GM12878 (cell line): ENCODE results near the gene SP6. TPM values are rescaled to one million over a fixed set of nuclear protein-coding genes. Genes with fewer than 3 reads are reported as not detected.

Experiments
- ATAC-seq: fragments of 200-7000 bp; cut with Tn5 transposase; 3 replicates; pipeline ENCODE4 v1.9.1; 2020; ENCODE audit warnings: mild to moderate bottlenecking, moderate library complexity
- BruUV-seq: library from RNA; stranded (reverse); fragments of 400-500 nt; replicated peaks from 2 replicates; lab custom pipeline; 2021; lab: Mats Ljungman, UMichigan
- CTCF ChIA-PET: fragments of 300-600 bp; sonication (Branson Sonifier 250); formaldehyde crosslinking; extraction: SDS; loops from one replicate; lab custom pipeline; 2021; ENCODE audit warnings: inconsistent platforms; lab: Yijun Ruan, JAX
- POLR2A ChIA-PET: fragments of 350-600 bp; formaldehyde crosslinking; extraction: SDS; loops from one replicate; lab custom pipeline; 2021; ENCODE audit warnings: inconsistent platforms; lab: Charles Lee
- RAD21 ChIA-PET: fragments of 300-600 bp; sonication (Branson Sonifier 250); formaldehyde crosslinking; loops from one replicate; lab custom pipeline; 2023; ENCODE audit warnings: antibody characterized with exemption; ENCODE audit not compliant: unreplicated experiment; lab: Charles Lee
- SMC1A ChIA-PET: fragments of 300-600 bp; sonication (Branson Sonifier 250); formaldehyde crosslinking; loops from one replicate; lab custom pipeline; 2023; ENCODE audit not compliant: unreplicated experiment, uncharacterized antibody; lab: Charles Lee
- DNase-seq: peaks from one replicate; pipeline ENCODE4 v3.0.0-alpha.2; 2011; ENCODE audit warnings: low read depth, low spot score
- FAIRE-seq: peaks from 3 replicates; lab custom pipeline; 2011; peaks lifted over from hg19 to GRCh38; lab: Jason Lieb, UNC
- H2AFZ ChIP-seq: 2 replicates; pipeline ENCODE4 v1.6.0; 2011; ENCODE audit warnings: low read depth, low read length, control low read depth; ENCODE audit not compliant: control insufficient read depth
- H3K27ac ChIP-seq: 2 replicates; pipeline ENCODE4 v1.5.1; 2011; ENCODE audit warnings: control low read depth; ENCODE audit not compliant: control insufficient read depth, insufficient read depth
- H3K27me3 ChIP-seq, 2 experiments: replicated peaks in 1 of 2; 2 replicates each; pipeline versions ENCODE4 v1.6.0 to v1.6.1; 2011; ENCODE audit warnings: low read length in 1 of 2; ENCODE audit not compliant: control insufficient read depth in 2 of 2, insufficient read depth in 2 of 2
- H3K36me3 ChIP-seq, 2 experiments: 2 replicates each; pipeline ENCODE4 v1.5.1; 2011; ENCODE audit warnings: low read length in 1 of 2; ENCODE audit not compliant: control insufficient read depth in 2 of 2, insufficient read depth in 2 of 2
- H3K4me1 ChIP-seq: 2 replicates; pipeline ENCODE4 v1.6.1; 2011; ENCODE audit warnings: mild to moderate bottlenecking, low read length, moderate library complexity, mixed read lengths; ENCODE audit not compliant: control insufficient read depth, insufficient read depth
- H3K4me2 ChIP-seq: 2 replicates; pipeline ENCODE4 v1.6.0; 2011; ENCODE audit warnings: control low read depth; ENCODE audit not compliant: control insufficient read depth, insufficient read depth
- H3K4me3 ChIP-seq: fragments of 200-600 bp; sonication (generic); 2 replicates; pipeline ENCODE4 v1.5.1; 2016
- H3K79me2 ChIP-seq: 2 replicates; pipeline ENCODE4 v1.6.0; 2011; ENCODE audit warnings: low read length; ENCODE audit not compliant: control insufficient read depth, insufficient read depth
- H3K9ac ChIP-seq: 2 replicates; pipeline ENCODE4 v1.8.0; 2011; ENCODE audit warnings: low read length, control low read depth, mixed read lengths; ENCODE audit not compliant: control insufficient read depth, insufficient read depth
- H3K9me3 ChIP-seq: replicated peaks from 3 replicates; pipeline ENCODE4 v1.5.1; 2011; ENCODE audit warnings: mild to moderate bottlenecking, low read length; ENCODE audit not compliant: control insufficient read depth, insufficient read depth
- H4K20me1 ChIP-seq: 2 replicates; pipeline ENCODE4 v1.6.0; 2011; ENCODE audit not compliant: control insufficient read depth, insufficient read depth
- ASH2L ChIP-seq: fragments of 300-600, 200-600 bp; sonication (generic); IDR thresholded peaks from 2 replicates; pipeline ENCODE4 v1.6.1; 2017; ENCODE audit warnings: low read depth, mild to moderate bottlenecking, borderline replicate concordance
- ATF7 ChIP-seq: fragments of 450-650 bp; IDR thresholded peaks from 2 replicates; pipeline ENCODE4 v1.6.1; 2016; ENCODE audit warnings: low read depth, mild to moderate bottlenecking
- ETV6 ChIP-seq, 2 experiments: fragments of 450-650 bp in 1 of 2; IDR thresholded peaks in 1 of 2; conservative IDR thresholded peaks in 1 of 2; 2 replicates each; pipeline ENCODE4 v1.6.1; 2014; ENCODE audit warnings: antibody characterized with exemption in 1 of 2, borderline replicate concordance in 1 of 2, low read depth in 1 of 2, mild to moderate bottlenecking in 1 of 2, moderate library complexity in 1 of 2
- IRF3 ChIP-seq: fragments of 450-650 bp; IDR thresholded peaks from 2 replicates; pipeline ENCODE4 v1.6.1; 2014; ENCODE audit warnings: mild to moderate bottlenecking
- MEF2B ChIP-seq: fragments of 450-650 bp; IDR thresholded peaks from 2 replicates; pipeline ENCODE4 v1.6.1; 2018; ENCODE audit warnings: mild to moderate bottlenecking, moderate library complexity; ENCODE audit not compliant: partially characterized antibody, poor library complexity, severe bottlenecking
- MXI1 ChIP-seq: fragments of 150-350 bp; IDR thresholded peaks from 2 replicates; pipeline ENCODE4 v1.6.1; 2011; ENCODE audit warnings: low read depth, mild to moderate bottlenecking, inconsistent platforms, low read length, improper control_type of control experiment
- NBN ChIP-seq: fragments of 450-650 bp; IDR thresholded peaks from 2 replicates; pipeline ENCODE4 v1.6.1; 2016
- NFYB ChIP-seq: IDR thresholded peaks from 2 replicates; pipeline ENCODE4 v1.6.1; 2011; ENCODE audit warnings: low read depth, mild to moderate bottlenecking, low read length, improper control_type of control experiment, moderate library complexity; ENCODE audit not compliant: insufficient read depth
- NR2C2 ChIP-seq: IDR thresholded peaks from 2 replicates; pipeline ENCODE4 v1.6.1; 2011; ENCODE audit warnings: borderline replicate concordance, low read depth; ENCODE audit not compliant: control insufficient read depth, insufficient read length
- PBX3 ChIP-seq: IDR thresholded peaks from 2 replicates; pipeline ENCODE4 v1.6.1; 2011; ENCODE audit warnings: mild to moderate bottlenecking, low read depth, low read length, moderate library complexity; ENCODE audit not compliant: insufficient replicate concordance
- POU2F2 ChIP-seq: IDR thresholded peaks from 3 replicates; pipeline ENCODE4 v1.6.1; 2011; ENCODE audit warnings: low read depth, mild to moderate bottlenecking, low read length, borderline replicate concordance
- RAD51 ChIP-seq: fragments of 450-650 bp; IDR thresholded peaks from 2 replicates; pipeline ENCODE4 v1.6.1; 2016; ENCODE audit warnings: moderate library complexity, mild to moderate bottlenecking, inconsistent platforms
- SIN3A ChIP-seq: IDR thresholded peaks from 2 replicates; pipeline ENCODE4 v1.6.1; 2012; ENCODE audit warnings: low read depth, low read length, improper control_type of control experiment
- SP1 ChIP-seq: IDR thresholded peaks from one replicate; pipeline ENCODE4 v1.6.1; 2011; ENCODE audit warnings: low read depth, low read length
- SPI1 ChIP-seq: IDR thresholded peaks from 2 replicates; pipeline ENCODE4 v1.6.1; 2011; ENCODE audit warnings: low read depth, mild to moderate bottlenecking, low read length, moderate library complexity, borderline replicate concordance; ENCODE audit not compliant: insufficient read depth
- ZNF207 ChIP-seq: fragments of 450-650 bp; IDR thresholded peaks from 2 replicates; pipeline ENCODE4 v1.6.1; 2014; ENCODE audit warnings: antibody characterized with exemption, mild to moderate bottlenecking, borderline replicate concordance
- WGBS: methylation state at CpG from one replicate; pipeline ENCODE4 v1.1.6; 2016; ENCODE audit warnings: low lambda C conversion rate; ENCODE audit not compliant: insufficient replicate concordance, insufficient coverage; ENCODE audit errors: missing lambda C conversion rate; 5-methylcytosine and 5-hydroxymethylcytosine counted together
- in situ Hi-C: fragments of 300-500 bp; cut with MboI; formaldehyde crosslinking; loops from 9 replicates; pipeline ENCODE4 v1.14.3; 2018; ENCODE audit warnings: mixed read lengths
- intact Hi-C: fragments of 100-400 bp; cut with micrococcal nuclease; formaldehyde crosslinking; loops from one replicate; pipeline ENCODE4 v1.14.2; 2022; ENCODE audit not compliant: unreplicated experiment
- polyA plus RNA-seq, 11 experiments: library from polyadenylated mRNA; depleted of rRNA in 4 of 11; unstranded in 6 of 11; stranded (reverse) in 5 of 11; fragments of >200 nt; fragmentation: Nextera tagmentation in 4 of 11; fragmentation: Illumina TruSeq in 1 of 11; extraction: Ambion mirVana in 4 of 11; extraction: Trizol in 1 of 11; gene quantifications; 1 replicate in 1 of 11; 2 replicates in 10 of 11; pipeline versions ENCODE4 v1.2.1 to v1.2.3, GENCODE V29; 2011 to 2016; ENCODE audit warnings: inconsistent platforms in 2 of 11, missing spikeins in 2 of 11, low read depth in 1 of 11
- total RNA-seq, 4 experiments: library from RNA; depleted of rRNA in 3 of 4; stranded (reverse); fragments of >200 nt in 3 of 4; fragmentation: Illumina TruSeq in 1 of 4; extraction: Trizol in 1 of 4; gene quantifications; 2 replicates each; pipeline versions ENCODE4 v1.2.1 to v1.2.3, GENCODE V29; 2013 to 2021

SP6 gene
- total and polyA plus RNA-seq, 10 of the 15 experiments (the other 5 are each of a cell fraction or from before 2014, with no cell fraction given) = 0.05 to 0.15 (median 0.06) TPM; not detected in 7

GRCh38 chr17:47882247-47882646 lies 31.3 kb upstream of the SP6 start (continued):
- no peak for TF ChIP-seq POU2F2
- TF ChIP-seq IRF3 = no peak
- no peak for TF ChIP-seq SP1
- TF ChIP-seq NBN = no peak
- TF ChIP-seq ETV6 (conservative IDR thresholded peaks at IDR 0.05 in 1 of 2, IDR thresholded peaks at IDR 0.05 in 1 of 2; ENCODE audit: borderline replicate concordance in 1 of 2, low read depth in 1 of 2) = no peak
- no peak for TF ChIP-seq SIN3A
- no peak for TF ChIP-seq SPI1
- no peak for TF ChIP-seq MXI1
- no peak for TF ChIP-seq ATF7
- TF ChIP-seq PBX3 = no peak

GRCh38 chr17:47879776-47880454 lies 29.0 kb upstream of the SP6 start:
- ATAC-seq (no peak), FAIRE-seq (no peak), DNase-seq (no peak)
- Histone ChIP-seq H2AFZ (no peak overlapping the region), H3K27me3 (peaks cover 3 to 4% of the 10 kb centered on the region in 2 experiments; a peak in 3 of 4 replicates), H3K4me3 (no peak overlapping the region), H3K4me1 (no peaks in the 10 kb centered on the region), H3K27ac (no peak overlapping the region), H3K9me3 (no peaks in the 10 kb centered on the region), H3K79me2 (no peaks in the 10 kb centered on the region), H4K20me1 (no peaks in the 10 kb centered on the region), H3K9ac (no peak overlapping the region), H3K36me3 (no peaks in the 10 kb centered on the region), H3K4me2 (no peak overlapping the region)
- no peak for TF ChIP-seq ZNF207
- no peak for TF ChIP-seq NFYB
- TF ChIP-seq NR2C2 = no peak
- no peak for TF ChIP-seq RAD51
- no peak for TF ChIP-seq ASH2L
- TF ChIP-seq IRF3 = no peak
- TF ChIP-seq MEF2B = no peak
- no peak for TF ChIP-seq NBN
- in situ Hi-C loops = no loop called here
- SMC1A ChIA-PET = interaction anchor here (1.1 kb wide), 1 partner anchor 37 kb away, joined by 3 read pairs; no protein-coding TSS in a partner anchor
- RAD21 ChIA-PET = interaction anchor here (0.6 kb wide), 1 partner anchor 10 kb away, joined by 3 read pairs; no protein-coding TSS in a partner anchor
- CTCF ChIA-PET = interaction anchor here (1.0 to 1.8 kb wide), 2 partner anchors 10 to 245 kb away, joined by 3 to 6 read pairs; no protein-coding TSS in a partner anchor
- 51% methylated on average over 8 of the region's 8 CpGs for WGBS
- POLR2A ChIA-PET = no interaction called here
- intact Hi-C loops = no loop called here
- no TSS peak for BruUV-seq
